Midbrain (tissue), 1 donor: ENCODE measurements around the gene SLC7A6.

Experiments used
- DNase-seq: peaks from one replicate; lab custom pipeline; 2025; lab: John Stamatoyannopoulos, UW

Gene SLC7A6

DNA sequence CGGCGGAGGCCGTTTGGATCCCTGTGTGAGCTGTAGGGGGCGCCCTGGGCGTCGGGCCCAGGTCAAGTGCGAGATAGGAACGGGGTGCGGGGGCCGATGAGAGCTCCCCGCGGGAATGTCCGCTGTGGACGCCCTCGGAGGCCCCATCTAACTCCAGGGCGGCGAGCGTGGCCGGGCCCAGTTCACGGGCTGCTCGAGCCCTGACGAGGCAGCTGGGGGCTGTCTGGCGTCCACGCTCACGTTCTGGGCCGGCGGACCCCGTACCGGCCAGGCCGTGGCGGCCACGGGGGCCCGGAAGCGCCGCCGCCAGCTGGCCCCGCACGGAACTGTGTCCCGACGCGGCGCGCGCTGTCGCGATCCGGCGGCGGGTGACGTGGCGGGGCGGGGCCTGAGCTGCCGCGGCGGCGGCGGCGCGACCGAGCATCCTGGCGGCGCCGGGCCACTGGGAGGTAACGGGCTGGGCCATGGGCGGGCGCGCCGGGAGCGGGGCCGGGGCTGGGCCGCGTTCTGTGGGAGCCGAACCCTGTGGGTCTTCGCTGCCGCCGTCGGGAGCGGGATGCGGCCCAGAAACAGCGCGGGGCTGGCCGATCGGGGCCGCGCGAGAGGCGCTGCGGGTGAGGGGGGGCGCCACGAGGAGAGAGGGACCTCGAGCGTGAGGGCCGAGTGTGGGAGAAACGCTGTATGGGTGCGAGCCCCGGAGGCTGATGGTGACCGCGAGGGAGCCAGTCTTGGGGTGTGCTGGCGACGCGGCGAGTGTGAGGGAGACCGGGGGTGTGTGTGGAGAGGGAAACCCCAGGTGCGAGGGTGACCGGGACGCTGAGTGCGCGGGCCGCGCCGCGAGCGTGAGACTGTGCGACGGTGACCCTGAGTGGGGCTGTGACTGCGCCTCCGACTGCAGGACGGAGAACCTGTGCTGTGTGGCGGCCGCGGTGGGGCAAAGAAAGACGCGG, at the start of gene SLC7A6:
Gene SLC7A6, plus strand, starts transcription at position 399 of the 950 bp plus-strand sequence. CDS start 10,201 bp downstream, outside the sequence.
- peak; percentile 46 for DNase-seq

DNA sequence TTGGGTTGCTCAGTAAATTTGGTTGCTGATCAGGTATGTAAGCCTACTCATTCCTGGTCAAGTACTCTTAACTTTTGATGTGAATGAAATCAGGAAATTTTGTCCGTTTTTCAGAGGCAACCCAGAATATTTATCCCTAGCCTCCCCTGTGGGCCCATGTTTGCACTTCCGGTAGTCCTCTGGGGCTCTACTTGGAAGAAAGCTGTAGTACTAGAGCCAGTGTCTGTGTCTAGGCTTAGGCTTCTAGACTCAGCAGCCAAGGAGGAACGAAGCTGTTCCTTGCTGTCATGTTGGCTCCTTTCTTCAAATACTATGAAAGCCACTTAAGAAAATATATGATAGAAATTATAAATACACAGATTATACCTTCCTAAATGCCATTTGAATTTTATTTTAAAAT, 49.6 kb upstream of the SLC7A6 start:
- no peak for DNase-seq

DNA sequence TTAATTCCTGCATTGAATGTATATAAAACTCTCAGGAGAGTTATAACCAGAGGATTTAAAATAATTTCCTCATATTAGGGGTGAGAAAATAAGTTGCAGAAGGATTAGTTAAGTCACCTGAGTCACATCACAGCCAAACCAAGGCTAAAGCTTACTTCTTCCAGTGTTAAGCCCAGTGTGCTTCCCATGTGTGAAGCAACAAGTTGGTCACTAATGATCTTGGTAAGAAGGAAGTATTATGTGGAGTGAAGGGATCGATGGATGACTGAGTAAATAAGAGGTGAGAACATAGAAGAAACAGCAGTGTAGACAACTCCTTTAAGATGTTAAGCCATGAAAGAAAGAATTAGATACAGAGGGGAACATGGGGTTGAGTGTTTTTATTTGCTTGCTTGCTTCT, 49.0 kb upstream of the SLC7A6 start:
- no peak for DNase-seq

DNA sequence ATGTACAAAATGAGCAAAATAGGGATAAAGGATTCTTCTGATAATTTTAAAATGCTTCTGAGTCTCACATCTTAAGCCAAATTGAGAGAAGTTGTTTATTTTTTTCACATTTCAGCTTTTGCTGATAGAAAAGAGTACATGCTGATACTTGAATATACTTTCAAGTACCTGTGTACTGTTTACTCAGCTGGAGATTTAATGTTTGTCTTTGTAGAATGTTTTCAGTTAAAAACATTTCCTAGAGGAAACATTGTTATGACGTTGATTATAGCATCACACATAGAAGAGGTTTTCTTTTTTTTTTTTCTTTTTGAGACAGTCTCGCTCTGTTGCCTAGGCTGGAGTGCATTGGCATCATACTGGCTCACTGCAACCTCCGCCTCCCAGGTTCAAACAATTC, 48.1 kb upstream of the SLC7A6 start:
- no peak for DNase-seq

DNA sequence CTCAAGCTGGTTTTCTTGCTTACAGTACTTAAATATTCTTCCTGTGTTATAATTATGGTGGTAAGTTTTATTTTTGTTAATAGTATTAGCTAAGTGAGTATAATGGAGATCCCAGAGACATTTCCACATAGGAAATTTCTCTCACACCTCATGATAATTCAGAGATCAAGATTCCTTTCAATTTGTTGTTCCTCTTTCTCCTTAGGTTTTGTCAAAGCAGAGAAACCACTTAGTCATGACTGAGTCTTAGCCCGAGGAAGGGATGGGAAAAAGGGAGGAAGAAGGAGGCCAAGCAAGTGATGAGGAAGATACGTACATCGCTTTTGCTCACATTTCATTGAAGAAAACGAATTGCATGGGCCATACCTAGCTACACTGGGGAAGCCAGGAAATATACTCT, 46.8 kb upstream of the SLC7A6 start:
- DNase-seq, result no peak

DNA sequence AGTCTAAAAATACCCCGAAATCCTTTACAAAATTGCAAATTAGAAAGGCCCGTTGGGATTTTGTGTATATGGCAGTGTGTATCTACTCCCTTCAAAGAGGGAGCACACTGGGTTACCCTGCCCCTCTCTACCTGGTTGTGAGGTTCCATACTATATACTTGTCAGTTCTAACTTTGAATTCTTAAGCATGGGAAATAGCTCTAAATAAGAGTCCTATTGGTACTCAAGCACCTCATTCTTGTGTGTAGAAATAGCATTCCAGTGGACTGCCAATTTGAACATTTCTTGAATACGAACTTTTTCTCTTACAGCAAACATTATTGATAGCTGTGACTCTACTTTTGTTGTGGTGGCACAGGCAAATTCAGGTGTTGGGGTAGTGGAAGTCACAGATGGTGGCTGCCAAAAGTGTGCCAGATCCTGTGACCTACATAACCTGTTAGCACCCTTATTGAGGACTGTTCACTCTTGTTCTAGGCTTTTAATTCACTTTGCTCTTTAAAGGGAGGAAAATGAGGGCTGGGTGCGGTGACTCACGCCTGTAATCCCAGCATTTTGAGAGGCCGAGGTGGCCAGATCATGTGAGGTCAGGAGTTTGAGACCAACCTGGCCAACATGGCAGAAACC, 44.5 kb upstream of the SLC7A6 start:
- no peak for DNase-seq

DNA sequence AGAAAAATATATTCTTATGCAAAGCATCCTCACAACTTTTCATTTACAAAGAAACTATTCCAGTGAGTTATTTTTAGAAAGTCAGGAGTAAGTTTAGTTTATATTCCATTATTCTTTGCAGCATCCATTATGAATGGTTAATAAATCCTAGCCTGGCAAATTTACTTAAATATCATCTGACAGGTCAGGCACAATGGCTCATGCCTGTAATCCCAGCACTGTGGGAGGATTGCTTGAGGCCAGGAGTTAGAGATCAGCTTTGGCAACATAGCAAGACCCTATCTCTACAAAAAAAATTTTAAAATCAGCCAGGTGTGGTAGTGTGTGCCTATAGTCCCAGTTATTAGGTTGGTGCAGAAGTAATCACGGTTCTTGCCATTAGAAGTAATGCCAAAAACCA, 41.3 kb upstream of the SLC7A6 start:
- no peak for DNase-seq

DNA sequence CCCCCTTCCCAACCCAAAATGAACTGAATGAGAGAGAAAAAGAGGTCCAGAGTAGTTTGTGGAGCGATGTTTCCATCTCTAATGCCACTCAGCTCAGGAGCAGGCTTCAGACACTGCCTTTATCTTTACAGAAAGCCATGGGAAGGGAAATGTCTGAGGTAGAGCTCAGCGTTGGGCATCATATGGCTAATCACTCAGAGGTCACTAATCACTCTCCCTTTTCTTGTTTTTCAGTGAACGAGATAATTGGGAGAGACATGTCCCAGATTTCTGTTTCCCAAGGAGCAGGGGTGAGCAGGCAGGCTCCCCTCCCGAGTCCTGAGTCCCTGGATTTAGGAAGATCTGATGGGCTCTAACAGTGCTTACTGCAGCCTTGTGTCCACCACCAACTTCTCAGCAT, 38.2 kb upstream of the SLC7A6 start:
- DNase-seq, result no peak

DNA sequence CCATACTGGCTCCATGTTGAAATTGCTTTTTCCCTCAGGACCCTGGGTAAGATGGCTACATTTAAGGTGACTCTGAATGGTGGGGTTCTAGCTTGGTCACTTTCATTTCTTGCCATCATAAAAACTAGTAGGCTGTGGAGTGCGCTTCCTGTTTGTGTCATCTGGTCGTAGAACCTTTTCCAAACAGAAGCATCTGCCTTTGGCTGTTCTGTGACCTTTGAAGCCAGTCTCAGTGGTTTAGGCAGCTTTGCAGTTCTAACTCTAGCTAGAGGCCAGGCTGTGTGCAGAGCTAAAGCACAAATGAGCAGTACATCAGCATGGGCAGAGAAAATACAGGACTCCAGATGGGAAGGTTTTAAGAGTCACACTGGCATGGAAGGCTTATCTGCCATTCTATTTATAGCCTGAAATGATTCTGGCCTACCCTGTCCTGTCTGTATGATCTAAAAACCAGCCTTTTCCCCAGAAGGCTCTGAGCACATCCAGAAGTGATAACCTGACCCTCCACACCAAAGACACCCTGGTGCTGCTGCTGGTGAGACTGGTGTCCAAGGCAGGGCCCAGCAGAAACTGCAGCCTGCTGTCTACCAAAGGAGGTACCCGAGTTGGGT, 37.0 kb upstream of the SLC7A6 start:
- DNase-seq, result no peak

DNA sequence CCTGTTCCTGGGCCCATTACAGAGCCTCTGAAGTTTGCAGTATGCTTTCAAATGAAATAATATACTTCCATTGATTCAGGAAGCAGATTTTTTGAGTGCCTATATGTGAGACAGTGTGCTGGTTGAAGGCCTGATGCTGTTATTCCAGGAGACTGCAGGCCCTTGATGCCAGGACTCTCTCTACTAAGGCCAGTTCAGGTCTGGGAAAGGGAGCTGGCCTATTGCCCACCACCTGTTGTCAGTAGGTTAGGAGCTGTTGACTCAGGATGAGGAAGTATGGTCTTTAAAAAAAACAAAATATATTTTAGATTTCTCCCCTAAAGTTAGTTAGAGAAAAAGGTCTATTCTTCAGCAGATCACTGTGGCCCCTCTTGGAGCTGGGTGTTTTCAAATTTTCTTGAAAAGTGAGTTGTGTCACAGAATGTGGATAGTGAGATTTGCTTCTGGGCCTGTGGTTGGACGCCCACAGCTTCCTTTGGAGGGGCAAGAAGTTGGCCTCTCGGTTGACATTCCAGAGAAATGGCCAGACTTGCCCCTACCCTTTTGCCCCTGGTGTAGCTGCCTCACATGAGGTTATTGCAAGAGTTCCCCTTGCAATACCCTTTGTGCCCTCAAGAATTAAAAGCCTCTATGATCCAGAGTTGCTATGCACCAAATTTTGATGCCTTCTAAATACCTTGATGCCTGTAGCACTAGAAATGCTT, 36.3 kb upstream of the SLC7A6 start:
- DNase-seq, result no peak

DNA sequence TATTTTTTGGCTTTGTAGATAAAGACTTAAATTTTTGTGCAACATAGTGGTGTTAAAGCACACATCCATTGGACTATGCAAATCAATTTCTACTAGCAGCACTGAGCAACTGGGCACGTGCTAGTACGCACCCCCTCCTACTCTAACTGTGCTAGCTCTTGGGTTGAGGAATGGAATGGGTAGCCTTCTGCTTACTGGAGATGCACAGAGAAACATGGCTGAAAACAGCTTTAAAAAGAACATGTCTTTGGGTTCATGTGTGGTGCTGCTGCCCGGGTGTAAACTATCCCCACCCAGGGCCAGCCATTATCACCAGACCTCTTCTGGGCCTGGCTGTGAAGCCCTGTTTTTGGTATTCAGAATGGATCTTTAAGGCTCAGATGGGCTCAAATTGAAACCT, 35.7 kb upstream of the SLC7A6 start:
- DNase-seq, result no peak

DNA sequence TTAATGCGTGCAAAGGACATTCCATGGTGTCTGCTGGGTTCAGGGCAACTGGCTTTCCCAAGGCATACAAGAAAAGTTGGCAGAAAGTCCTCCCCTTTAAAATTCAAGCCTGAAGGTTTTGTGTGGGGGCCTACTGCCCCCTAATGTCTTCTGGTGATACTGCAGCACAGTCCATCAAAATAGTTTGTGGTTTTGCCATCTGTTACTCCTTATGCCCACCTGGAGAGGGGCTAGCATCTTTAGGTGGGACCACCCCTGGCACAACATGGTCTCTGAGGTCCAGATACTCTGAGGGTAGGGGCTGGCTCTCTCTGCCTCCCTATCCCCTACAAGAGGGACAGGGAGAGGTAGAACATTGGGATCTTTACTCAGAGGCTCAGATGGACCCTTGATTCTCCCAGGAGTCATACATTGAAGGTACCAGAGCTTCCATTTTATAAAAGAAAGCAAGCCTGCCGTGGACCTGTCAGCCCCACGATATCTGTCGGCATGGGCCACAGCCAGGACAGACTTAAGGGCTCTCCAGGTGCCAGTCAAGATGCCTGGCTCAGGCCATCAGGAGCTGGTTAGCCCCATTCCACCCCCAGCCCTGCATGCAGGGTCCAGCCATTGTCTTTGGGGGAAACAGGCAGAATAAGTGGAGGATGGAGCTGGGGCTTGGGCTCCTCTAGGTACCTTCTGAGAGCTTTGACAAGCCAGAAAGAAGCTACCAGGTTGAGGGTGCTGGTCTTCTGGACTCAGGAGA, 34.7 kb upstream of the SLC7A6 start:
- DNase-seq, result peak; percentile 75

DNA sequence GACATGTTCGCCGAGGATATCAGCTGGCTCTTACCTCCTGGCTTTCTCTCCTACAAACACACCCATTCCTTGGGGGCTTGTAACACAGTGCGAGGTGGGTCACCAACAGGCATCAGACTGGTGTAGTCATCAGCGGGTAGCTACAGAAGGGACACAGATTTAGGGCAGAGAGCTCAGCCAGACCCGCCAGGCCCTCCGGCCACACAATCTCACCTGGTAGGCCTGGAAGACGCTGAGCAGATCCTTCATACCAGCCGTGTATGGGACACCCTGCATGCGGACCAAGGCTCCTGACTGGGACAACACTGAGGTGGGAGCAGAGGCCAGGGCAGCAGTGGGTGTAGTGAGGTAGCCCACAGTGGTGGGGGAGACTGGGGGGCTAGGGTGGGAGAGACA, 34.2 kb upstream of the SLC7A6 start:
- DNase-seq, result no peak

DNA sequence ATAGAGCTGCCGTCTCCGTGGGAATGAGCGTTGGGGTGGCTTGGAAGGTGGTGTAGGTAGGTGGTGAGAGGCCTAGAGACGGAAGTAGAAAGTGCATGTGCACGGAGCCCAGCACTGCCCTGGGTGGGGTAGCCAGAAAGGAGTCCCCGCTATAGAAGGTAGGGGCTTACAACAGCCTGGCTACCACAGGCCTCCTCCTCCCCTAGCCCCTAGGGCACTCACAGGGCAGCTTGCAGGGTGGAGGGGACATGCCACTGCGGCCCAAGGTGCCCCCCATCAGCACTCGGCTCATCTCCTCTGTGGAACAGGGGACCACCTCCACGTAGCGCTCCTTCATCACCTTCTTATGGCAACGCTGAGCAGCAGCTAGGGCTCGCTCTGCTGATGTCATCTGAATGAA, 33.4 kb upstream of the SLC7A6 start:
- no peak for DNase-seq

DNA sequence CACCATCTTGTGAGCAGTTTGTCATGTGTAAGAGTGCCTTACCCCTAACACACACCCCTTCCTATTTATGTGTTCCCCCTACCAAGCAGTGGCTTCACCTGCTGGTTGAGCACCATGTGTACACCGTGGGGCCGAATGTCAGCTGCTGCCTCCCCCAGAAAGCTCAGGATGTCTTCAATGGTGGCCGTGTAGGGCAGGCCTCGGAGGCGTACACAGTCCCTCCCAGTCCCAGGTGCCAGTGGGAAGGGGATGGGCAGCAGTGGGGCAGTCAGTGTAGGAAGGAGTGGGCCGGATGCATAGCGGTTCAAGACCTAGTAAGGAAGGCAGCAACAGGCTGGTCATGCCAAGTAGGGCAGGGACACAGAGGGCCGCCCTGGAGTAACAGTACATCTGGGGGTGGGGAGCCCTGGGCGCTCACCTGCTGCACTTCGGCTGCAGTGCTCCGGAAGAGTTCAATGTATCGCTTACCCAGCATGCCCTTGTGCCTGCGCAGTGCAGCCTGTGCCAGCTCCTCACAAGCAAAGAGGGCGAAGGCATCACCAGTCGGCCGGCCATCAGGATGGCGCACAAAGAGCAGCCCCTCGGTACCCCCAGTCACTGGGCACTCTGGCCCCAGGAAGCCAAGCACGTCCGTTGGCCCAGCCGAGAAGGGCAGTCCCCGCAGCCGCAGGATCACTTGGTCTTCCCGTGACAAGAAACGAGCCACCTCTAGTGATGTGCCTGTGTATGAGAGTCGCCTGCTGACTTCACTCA, 32.8 kb upstream of the SLC7A6 start:
- no peak for DNase-seq

DNA sequence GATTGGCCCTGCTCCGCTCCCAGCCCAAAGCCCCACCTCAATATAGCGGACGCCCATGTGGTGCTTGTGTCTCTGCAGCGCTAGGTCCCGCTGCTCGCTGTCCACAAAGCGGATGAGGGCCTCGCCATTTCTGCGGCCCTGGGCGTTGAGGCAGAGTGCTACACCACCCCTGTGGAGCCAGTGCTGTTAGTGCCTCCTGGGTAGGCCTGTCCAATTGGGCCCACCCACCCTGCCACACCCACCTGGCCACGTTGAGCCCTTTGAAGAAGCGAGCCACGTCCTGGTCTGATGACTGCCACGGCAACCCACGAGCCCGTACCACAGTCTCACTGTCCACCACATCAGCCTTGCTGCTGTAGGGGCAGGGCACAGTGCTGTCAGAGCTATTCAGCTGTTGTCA, 32.0 kb upstream of the SLC7A6 start:
- no peak for DNase-seq

DNA sequence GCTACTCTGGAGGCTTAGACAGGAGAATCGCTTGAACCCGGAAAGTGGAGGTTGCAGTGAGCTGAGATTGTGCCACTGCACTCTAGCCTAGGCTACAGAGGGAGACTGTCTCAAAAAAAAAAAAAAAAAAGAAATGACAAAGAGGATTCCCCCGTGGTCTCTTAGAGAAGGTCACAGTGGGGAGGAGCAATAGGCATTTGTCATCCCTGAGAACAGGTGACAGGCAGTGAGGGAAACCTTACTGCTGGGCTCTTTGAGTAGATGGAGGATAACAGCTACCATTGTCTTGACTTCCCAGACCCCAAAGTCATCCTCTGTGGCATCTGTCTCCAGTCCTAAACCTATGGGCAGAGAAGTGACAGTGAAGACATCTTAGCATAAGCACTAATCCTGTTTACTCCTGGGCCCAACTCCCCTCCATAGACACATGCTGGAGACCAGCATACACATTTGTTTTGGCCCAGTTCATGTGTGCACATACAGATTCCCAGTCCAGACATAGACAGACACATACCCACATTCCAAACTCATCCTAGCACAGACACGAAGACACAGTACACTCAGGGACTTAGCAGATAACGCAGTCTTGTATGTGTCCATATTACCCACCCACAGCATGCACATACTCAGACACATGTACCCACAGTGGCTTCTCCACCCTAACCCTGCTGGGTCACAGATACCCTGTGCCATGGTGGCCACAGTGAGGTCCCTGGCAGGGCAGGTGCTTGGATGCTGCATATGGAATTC, 31.1 kb upstream of the SLC7A6 start:
- DNase-seq, result no peak

DNA sequence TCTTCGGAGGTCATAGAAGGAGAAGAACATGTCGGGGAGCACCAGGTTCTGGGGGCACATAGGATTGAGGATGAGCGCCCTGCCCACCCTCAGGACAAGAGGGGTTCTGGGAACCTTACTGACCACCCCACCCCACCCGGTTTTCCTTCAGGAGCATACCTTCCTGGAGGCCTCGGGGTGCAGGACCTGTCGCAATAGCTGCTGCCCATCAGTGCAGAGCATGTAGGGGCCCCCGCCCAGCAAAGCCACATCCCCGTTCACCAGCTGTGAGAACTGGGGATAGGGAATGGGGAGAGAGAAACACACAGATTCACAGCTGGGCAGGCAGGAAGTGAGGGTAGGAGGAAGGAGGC, 30.5 kb upstream of the SLC7A6 start:
- DNase-seq, result no peak

DNA sequence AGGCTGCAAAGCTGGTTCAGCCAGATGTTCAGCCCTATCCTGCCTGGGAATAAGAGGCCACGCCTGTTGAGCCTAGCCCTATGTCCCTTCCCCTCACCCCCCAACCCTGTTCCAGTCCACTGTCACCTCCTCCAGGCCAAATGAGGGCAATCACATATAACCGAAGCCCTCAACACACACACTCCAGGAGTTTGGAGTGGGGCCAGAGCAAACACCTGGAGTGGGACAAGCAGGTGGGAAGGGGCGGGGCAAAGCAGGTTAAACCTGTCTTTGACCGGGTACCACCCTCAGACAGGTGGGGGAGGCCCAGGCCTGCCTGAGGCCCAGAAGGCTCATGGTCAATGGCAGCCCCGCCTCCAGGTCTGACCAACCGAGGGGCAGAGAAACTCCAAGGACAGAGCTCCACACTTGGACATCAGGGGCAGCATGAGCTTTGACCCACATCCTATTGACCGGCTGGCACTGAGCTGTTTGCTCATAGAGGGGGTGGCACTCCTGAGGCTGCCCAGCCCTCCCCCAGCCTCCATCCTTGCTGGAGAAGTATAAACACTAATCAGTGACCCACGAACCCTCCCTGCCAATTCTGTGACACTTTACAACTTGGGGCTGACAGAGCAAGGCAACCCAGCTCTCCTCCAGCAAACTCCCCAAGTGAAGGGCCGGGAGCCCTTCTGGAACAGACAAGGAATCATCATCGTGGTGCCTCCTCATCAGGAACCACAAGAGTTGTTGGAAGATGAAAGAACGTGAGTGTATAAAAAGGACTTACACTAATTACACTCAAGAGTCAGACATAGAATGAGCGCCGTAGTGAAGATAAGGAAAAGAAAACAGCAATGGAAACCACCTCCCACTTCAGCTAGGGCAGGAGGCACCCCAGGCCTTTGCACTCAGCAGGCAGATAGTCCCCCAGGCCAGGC, 29.9 kb upstream of the SLC7A6 start:
- DNase-seq, result no peak
